Ramos (cell line): ENCODE measurements around the gene ZNF710.
"Not testable (repeated sequence)": the region's sequence is repeated elsewhere in the genome, so short reads cannot be mapped to it uniquely, and the experiment has no call there.

Experiments used
- in situ Hi-C: fragments of 300-500 bp; cut with MboI; formaldehyde crosslinking; loops from one replicate; pipeline ENCODE4 v1.14.3; 2022; ENCODE audit warnings: low sequenced_read_pairs; ENCODE audit not compliant: unreplicated experiment

Gene ZNF710

DNA sequence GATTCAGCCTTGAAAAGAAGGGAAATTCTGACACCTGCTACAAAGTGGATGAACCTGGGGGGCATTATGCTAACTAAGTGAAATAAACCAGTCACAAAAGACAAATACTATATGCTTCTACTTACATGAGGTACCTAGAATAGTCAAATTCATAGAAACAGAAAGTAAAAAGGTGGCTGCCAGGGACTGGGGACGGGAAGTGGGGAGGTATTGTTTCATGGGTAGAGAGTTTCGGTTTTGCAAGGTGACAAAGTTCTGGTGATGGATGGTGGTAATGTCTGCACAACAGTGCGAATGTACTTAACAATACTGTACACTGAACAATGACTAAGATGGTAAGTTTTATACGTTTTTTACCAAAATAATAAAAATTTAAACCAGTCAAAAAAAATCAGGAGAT, 96.4 kb downstream of the ZNF710 start:
- in situ Hi-C loops, result no loop called here

DNA sequence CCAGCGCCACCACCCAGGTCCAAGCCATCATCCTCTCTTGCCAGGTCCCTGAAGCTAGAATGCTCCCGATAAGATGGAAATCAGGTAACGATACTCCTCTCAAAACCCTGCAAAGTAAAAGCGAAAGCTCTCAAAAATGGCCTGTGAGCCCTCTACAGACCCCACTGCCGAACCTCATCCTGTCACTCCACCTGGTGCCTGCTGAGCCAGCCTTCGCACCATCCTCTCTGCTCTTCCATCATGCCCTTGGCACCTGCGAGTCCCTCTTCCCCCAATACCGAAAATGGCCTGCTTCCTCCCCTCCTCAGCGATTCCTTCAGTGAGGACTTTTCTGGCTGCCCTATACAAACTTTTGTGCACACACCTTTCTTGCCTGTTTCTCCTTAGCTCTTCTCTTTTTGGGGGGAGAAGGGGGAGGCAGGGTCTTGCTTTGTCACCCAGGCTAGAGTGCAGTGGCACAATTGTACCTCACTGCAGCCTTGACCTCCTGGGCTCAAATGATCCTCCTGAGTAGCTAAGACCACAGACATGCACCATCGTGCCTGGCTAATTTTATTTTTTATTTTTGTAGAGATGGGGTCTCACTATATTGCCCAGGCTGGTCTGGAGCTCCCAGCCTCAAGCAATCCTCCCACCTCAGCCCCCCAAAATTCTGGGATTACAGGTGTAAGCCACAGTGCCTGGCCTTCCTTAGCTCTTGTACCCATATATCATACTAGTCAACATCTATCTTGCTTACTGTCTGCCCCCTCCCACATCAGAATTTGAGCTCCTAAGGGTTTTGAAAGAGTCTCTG, 98.1 kb downstream of the ZNF710 start:
- in situ Hi-C loops, result no loop called here

DNA sequence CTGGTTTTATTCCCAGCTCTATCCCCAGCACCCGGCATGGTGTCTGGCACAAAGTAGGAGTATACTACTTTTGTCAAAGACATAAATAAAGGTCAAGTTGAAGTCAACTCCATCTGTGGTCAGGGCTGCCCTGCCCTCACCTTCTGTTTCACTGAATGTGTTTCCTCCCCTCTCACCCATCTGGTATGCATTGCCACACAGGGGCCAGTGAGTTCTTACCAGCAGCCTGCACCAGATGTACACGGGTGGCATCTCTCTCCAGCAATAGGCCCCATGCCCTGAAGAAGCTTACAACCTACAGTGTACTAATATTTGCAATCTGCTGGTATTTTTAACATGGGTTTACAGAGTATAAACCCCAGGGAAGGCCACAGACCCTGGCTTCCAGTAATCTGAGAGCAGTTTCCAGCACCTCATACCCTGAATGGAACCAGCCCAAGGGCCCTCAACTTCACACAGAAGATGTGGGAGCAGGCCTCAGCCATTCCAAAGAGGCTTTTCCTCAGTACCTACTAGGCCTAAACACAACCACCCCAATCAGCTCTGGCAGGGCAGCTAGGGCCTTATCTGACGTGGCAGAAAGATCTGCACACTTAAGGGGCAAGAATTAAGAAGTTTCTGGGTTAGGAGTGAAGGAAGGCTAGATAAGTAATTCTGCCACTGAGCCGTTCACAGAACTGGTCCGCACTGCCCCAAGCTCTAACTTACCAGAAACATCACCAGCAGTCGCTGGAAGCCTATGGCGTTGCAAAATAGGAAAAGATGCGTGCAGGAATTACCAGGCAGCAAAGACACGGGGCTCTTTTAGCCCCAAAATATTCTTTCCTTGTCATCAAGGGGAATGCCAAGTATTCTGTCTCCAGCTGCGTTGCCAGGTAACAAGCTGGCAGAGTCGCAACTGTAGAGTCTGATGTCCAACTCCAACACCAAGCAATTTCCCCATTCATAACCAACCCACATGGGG, 99.0 kb downstream of the ZNF710 start:
- in situ Hi-C loops, result no loop called here

DNA sequence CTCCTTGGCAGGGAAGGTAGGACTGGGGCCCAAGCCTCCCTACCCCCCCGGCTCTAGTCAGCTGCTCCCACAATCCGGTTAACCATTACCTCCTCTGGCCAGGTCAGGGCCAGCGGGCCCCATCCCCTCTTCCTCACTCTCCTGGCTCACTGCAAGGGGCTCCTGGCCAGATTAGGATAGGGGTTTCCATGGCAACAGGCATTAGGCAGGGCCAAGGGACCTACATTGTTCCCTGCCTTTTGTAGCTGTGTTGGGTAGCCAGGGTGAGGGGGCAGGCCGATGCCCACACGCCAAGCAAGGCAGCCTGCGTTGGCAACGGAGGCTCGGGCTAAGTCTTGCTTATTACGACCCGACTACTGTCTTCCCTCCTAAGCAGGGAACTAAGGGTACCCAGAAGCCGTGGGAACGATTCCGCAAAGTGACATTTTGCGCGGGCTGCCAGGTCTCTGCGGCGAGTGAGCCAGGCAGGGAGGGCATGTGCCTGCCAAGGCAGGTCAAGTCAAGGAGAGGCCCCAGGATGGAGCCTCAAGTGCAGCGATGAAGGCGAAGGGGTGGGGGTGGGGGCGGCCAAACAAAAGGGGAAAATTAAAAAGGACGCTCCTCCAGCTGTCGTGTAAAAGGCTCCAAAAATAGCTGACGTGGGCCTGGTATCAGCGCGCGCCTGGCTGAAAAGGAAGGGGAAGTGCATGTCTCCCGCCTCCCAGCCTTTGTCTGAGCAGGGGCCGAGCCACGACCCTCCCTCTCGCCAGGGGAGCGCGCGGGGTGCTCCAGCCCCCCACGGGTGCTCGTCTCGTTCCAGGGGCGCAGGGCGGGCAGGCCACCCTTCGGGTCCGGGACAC, 100.2 kb downstream of the ZNF710 start:
- in situ Hi-C loops, result no loop called here

DNA sequence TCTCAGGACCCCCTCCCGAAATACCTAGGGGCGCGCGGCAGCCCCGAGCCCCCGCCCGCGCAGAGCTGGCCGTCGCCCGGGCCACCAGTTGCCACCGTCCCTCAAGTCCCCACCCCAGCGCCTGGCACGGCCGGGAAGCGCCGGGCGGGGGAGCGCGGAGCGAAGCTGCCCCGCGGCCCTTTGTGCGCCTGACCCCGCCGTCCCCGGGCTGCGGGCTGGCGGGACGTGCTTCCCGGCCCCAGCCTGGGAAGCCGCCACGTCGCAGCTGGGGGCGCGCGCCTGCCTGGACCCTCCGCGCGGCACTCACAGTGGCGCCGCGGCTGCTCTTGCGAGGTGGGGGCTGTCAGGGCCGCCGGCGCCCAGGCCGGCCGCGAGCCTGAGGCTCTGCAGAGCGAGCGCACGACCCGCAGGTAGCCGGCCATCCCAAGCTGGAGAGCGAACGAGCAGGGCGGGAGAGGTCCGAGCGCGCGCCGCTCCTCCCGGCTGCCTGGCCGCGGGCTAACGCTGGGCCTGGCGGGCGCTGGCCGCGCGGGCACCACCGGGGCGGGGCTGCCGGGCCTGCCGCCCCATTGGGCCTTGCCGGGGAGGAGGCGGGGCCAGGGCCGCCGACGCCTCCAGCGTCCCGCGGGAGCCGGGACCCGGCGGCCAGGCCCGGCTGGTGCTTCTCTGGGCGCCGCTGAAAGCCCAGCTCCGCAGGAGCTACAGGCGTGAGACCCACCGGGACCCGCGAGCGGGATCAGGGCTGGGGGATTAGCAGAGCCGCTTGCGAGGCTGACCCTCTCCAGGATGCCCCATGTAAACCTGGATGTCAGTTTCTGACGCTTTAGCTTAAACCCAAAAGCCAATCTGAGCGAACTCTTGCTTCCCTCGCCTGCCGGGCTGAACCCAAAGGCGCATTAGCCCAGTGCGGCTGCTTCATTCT, 101.1 kb downstream of the ZNF710 start, which contains the start of gene IDH2:
Gene IDH2, minus strand, starts transcription at position 500 of the 922 bp plus-strand sequence. Its CDS starts 78 bp downstream, at position 422.
- in situ Hi-C loops, result no loop called here

DNA sequence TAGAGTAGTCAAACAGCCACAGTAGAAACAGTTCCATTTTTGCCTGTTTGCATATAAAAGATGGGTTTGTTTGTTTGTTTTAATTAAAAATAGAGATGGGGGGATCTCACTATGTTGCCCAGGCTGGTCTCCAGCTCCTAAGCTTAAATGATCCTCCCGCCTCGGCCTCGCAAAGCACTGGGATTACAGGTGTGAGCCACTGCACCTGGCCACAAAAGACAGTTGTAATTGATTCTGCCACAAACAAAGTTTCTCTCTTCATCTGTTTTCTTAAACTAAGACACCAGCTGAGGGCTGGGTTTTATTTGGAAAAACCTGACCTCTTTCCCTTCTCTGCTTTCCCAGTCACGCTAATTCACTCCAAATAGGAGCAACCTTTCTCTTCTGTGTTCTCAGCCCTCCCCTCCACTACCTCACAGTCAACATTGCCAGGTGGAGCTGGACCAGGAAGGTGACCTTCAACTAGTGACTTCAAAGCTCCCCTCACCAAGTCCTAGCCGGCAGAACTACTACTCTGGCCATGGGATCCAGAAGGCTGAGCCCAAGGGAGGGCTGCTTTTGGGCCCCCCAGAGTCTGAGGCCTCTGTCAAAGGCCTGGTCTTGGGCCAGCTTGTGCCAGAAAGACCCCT, 102.7 kb downstream of the ZNF710 start:
- in situ Hi-C loops, result no loop called here

DNA sequence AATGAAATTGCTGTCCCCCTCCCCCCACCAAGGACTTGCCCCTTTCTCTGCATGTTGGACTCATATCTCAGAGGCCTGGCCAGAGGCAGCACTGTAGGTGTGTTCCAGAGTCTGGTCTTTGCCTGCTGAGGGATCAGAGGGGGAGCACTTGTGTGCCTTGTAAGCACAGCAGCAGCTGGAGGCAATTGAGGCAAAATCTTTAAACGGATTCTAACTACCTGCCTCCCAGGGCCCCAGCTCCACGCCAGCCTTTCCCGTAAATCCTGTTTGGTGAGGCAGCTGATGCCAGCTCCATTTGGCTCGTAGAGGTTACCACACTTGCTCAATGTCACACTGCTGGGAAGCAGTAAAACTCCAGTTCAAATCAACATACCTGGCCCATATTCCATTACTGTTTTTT, 103.4 kb downstream of the ZNF710 start:
- in situ Hi-C loops, result no loop called here

DNA sequence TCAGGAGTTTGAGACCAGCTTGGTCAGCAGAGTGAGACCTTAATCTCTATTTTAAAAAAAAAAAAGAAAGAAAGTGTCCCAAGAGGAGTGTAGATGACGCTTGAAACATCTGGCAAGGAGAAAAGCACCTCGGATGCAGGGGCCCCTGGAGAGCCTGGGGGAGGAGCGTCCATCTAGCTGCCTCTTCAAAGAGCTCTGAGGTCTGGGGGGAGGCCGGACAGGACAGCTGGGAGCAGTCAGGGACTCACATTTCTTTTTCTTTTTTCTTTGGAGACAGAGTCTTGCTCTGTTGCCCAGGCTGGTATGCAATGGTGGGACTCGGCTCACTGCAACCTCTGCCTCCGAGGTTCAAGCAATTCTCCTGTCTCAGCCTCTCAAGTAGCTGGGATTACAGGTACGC, 104.4 kb downstream of the ZNF710 start:
- in situ Hi-C loops, result no loop called here

DNA sequence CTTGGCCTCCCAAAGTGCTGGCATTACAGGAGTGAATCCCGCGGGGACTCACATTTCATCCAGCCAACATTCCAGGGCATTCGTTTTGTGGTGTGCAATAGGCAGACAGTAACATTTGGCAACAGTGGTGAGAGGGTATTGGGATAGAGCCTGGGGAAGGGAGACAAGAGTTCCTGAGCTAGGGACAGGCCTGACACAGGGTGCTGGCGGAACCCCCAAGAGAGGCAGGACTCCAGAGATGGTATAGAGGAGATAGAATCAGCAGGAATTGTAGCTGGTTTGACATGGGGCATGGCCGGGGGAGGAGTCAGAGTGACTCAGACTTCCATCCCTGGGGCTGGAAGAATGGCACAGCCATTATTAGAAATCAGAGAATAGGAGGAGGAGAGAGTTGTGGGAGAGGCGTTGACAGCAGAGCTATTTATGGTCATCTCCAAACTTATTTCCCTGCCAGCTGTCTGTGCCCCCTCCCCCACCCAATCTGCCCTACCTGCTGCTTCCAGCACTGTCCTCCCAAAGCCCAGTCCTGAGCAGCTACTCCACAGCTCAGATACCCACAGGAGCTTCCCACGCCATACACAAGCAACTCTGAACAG, 105.5 kb downstream of the ZNF710 start:
- in situ Hi-C loops, result no loop called here

DNA sequence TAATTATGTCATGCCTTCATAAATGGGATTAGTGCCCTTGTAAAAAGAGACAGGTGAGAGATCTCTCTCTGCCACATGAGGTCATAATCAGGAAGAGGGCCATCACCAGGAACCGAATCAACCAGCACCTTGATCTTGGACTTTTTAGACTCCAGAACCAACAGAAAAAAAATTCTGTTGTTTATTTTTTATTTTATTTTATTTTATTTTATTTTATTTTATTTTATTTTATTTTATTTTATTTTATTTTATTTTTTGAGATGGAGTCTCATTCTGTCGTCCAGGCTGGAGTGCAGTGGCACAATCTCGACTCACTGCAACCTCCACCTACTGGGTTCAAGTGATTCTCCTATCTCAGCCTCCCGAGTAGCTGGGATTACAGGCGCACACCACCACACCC, 106.9 kb downstream of the ZNF710 start:
- in situ Hi-C loops, result not testable (repeated sequence)

DNA sequence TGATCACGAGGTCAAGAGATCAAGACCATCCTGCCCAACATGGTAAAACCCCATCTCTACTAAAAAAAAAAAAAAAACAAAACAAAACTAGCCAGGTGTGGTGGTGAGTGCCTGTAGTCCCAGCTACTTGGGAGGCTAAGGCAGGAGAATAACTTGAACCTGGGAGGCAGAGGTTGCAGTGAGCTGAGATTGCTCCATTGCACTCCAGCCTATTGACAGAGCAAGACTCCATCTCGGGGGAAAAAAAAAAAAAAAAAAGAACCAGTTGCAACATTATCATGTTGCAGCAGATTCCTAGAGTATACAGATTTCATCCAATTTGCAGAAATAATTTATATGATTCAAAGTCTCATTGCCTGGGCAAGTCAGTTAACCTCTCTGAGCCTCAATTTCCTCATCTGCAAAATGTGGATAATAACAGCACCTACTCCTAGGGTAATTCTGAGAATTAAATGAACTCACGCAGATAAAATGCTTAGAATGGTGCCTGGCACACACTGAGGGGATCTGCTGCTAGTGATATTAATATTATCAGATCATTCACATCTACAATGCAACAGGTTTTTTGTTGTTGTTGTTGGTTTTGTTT, 108.1 kb downstream of the ZNF710 start:
- in situ Hi-C loops, result not testable (repeated sequence)

DNA sequence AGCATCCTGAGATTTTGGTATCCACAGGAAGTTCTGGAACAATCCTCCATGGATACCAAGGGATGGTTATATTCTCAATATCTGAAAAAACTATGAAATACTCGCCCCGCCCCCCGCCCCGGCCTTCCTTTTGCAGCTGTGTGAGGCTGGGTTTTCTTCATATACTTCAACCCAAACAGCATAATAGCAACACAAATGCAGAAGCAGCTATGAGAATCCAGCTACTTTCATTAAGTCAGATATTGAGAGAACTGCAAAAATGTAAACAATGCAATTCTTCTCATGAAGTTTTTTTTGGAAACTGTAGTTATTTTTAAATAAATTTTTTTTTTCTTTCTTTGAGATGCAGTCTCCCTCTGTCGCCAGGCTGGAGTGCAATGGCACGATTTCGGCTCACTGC, 112.0 kb downstream of the ZNF710 start:
- in situ Hi-C loops, result no loop called here

DNA sequence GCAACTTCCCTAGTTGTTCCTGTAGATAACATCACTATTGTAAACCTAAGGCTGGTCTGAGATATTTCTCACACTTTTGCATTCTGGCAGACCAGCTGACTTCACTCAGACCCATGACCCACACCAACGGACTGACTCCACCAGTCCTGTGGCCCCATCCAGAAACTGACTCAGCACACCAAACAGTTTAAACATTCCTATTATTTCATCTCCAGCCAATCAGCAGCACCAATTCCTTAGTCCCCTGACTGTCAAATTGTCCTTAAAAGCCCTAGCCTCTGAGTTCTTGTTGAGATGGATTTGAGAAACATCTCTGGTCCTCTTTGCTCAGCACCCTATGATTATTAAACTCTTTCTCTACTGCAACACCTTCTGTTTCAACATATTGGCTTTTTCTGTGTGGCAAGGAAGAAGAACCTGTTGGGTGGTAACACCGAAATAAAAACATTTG, 113.4 kb downstream of the ZNF710 start:
- in situ Hi-C loops, result no loop called here

DNA sequence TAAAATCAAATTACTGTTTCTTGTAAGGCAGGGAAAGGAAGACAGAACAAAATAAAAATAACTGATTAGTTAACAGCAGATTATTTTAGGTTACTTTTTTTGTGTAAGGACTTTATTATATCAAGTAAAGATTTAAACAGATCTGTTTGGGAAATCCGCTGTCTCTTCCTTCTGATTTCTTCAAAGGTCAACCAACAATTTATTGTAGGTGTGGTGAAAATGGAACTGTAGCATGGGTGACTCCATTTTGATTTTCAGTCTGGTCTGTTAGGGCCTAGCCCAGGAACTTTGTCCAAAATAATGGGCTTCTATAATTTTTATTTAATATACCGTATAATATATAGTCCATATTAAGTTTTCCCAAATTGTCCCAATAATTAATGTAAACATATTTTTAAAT, 114.7 kb downstream of the ZNF710 start:
- in situ Hi-C loops, result no loop called here

DNA sequence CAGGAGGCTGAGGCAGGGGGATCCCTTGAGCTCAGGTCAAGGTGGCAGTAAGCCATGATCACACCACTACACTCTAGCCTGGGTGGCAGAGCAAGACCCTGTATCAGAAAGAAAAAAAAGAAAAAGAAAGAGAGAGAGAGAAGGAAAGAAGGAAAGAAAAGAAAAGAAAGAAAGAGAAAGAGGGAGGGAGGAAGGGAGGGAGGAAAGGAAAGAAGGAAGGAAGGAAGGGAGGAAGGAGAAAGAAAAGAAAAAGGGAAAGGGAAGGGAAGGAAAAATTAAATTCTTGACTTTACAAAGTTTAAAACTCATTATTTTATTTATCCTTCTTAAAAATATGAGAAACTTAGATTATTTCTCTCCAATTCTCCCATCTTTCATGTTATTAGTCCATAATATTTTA, 118.2 kb downstream of the ZNF710 start:
- in situ Hi-C loops, result no loop called here

DNA sequence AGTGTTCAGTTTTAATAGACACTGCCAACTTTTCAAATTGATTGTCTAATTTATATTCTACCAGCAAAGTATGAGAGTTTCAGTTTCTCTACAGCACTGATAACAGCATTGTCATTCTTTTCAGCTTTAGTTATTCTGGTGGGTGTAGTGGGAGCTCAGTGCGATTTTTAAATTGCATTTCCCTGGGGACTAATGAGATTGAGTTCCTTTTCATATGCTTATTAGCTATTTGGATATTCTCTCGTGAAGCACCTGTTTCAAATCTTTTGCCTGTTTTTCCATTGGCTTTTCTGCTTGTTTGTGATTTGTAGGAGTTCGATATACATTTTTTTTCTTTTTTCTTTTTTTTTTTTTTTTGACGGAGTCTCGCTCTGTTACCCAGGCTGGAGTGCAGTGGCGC, 120.0 kb downstream of the ZNF710 start:
- in situ Hi-C loops, result no loop called here

DNA sequence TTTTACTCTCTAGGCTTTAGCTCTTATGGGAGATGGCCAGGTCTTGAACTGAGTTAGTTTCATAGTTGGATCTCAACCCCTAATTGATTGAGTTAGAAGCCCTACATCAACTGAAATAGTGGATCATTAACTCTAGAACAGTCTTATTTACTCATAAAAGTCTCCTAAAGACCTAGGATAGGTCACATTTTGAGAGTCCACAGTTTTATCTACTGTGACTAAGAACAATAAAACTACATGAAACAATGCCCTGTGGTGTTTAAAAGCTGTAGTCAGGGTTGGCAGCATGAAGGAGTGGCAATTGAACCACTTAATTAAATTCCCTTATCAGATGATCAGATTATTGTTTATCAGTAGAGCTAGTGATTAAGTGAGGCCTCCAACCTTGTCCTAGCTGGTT, 123.4 kb downstream of the ZNF710 start:
- in situ Hi-C loops, result no loop called here

DNA sequence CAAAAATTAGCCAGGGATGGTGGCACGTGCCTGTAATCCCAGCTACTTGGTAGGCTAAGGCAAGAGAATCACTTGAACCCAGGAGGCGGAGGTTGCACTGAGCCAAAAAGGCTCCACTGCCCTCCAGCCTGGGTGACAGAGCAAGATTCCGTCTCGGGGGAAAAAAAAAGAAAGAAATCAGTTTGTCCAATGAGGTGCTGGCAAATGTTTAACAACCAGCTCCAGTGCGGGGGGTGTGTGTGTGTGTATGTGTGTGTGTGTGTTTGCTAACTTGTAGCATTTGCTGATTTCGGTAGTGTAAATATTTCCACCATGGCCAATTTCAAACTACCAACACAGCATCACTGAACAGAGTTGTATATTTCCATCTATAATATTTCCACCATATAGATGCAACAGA, 124.9 kb downstream of the ZNF710 start:
- in situ Hi-C loops, result loop anchor here (25.0 kb wide), 1 partner anchor 1136 kb away; no protein-coding TSS in a partner anchor
